ENCODE measurements around the gene RPLP2. TPM values are rescaled to one million over a fixed set of nuclear protein-coding genes. Genes with fewer than 3 reads are reported as not detected.

The RPLP2 gene
- total and polyA plus RNA-seq, 4 experiments from 2014 or later: 1,822 to 5,155 (median 4,314) TPM

DNA sequence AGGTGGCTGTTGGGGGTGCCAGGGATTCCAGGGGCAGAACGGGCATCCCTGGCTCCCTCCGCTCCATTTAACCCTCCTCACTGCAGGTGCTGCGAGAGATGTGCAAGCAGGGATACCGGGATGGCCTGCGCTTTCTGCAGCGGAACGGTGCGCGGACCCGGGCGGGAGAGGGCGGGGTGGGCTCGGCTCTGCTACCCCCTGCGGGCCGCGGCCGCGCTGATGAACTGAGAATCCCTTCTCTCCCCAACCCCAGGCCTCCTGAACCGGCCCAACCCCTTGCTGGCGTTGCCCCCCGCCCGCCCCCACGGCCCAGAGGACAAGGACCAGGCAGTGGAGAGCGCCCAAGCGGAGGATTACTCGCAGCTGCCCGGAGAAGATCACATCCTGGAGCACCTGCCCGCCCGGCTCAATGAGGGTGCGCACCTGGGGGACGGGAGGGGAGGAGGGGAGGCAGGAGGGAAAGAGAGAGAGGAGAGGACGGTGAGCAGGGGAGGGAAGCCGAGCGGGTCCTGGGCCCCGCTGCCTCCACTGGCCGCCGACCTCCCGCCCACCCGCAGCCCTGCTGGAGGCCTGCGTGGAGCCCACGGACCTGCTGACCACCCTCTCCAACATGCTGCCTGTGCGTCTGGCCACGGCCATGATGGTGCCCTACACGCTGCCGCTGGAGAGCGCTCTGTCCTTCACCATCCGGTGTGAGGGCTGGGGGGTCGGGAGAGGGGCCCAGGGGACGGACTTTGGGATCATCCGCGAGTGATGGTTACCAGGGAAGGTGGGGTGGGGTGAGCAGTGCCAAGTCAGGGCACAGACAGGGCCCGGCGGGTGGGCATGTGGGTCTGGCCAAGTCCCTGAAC, 13.9 kb downstream of the RPLP2 start:
- no peaks in the 10 kb centered on the region for H3K9me3 Mint-ChIP-seq
- CTCF ChIA-PET (ENCODE audit: partially characterized antibody): no interaction called here
- peaks cover 37% of the 10 kb centered on the region for H3K4me1 ChIP-seq (ENCODE audit: insufficient read depth, low read length)
- no peak overlapping the region for H3K27ac Mint-ChIP-seq
- no peak for DNase-seq
- no peak overlapping the region for H3K4me3 Mint-ChIP-seq
- H3K36me3 Mint-ChIP-seq: peaks cover 8 to 22% of the 10 kb centered on the region in 2 donors
- H3K36me3 ChIP-seq (ENCODE audit: insufficient read depth, low read length): peaks cover 5% of the 10 kb centered on the region
- H3K4me3 ChIP-seq (ENCODE audit: low read length in 2 of 2): no peak overlapping the region
- no peaks in the 10 kb centered on the region for H3K9me3 ChIP-seq (ENCODE audit: control insufficient read depth in 1 of 2, low read length in 2 of 2)
- POLR2A ChIA-PET (ENCODE audit: partially characterized antibody): interaction anchor here (1.1 to 6.4 kb wide), 4 partner anchors 8 to 17 kb away, joined by 3 to 109 read pairs (median 52); partner anchors contain the start of genes CD151 and RPLP2
- H3K27ac ChIP-seq (ENCODE audit: low read depth, low read length): no peak overlapping the region
- peaks cover 6 to 38% (median 18%) of the 10 kb centered on the region in 4 donors for H3K4me1 Mint-ChIP-seq
- H3K27me3 Mint-ChIP-seq: peaks cover 7 to 13% of the 10 kb centered on the region in 2 donors
- no peaks in the 10 kb centered on the region for H3K27me3 ChIP-seq (ENCODE audit: insufficient read depth, low read length)
- intact Hi-C loops (cut with micrococcal nuclease): no loop called here

DNA sequence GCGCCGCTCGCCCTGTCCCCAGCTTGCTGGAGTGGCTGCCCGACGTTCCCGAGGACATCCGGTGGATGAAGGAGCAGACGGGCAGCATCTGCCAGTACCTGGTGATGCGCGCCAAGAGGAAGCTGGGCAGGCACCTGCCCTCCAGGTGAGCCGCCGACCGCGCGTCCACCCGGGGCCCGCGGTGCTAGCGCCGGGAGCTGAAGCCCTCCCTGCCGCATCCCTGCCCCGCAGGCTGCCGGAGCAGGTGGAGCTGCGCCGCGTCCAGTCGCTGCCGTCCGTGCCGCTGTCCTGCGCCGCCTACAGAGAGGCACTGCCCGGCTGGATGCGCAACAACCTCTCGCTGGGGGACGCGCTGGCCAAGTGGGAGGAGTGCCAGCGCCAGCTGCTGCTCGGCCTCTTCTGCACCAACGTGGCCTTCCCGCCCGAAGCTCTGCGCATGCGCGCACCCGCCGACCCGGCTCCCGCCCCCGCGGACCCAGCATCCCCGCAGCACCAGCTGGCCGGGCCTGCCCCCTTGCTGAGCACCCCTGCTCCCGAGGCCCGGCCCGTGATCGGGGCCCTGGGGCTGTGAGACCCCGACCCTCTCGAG, 14.6 kb downstream of the RPLP2 start:
- H3K4me1 ChIP-seq (ENCODE audit: insufficient read depth, low read length): peaks cover 39% of the 10 kb centered on the region
- H3K4me1 Mint-ChIP-seq: peaks cover 6 to 42% (median 21%) of the 10 kb centered on the region in 4 donors
- ChIA-PET CTCF (ENCODE audit: partially characterized antibody) (no interaction called here), POLR2A (ENCODE audit: partially characterized antibody) (interaction anchor here (1.7 kb wide), 1 partner anchor 20 kb away, joined by 5 read pairs; no protein-coding TSS in a partner anchor)
- H3K27ac Mint-ChIP-seq: no peak overlapping the region
- H3K27me3 ChIP-seq (ENCODE audit: insufficient read depth, low read length): peaks cover 3% of the 10 kb centered on the region
- H3K36me3 ChIP-seq (ENCODE audit: insufficient read depth, low read length): peaks cover 5% of the 10 kb centered on the region
- H3K27me3 Mint-ChIP-seq: peaks cover 9 to 16% of the 10 kb centered on the region in 2 donors
- no peaks in the 10 kb centered on the region for H3K9me3 ChIP-seq (ENCODE audit: control insufficient read depth in 1 of 2, low read length in 2 of 2)
- intact Hi-C loops (cut with micrococcal nuclease): no loop called here
- no peak overlapping the region for H3K4me3 ChIP-seq (ENCODE audit: low read length in 2 of 2)
- no peaks in the 10 kb centered on the region for H3K9me3 Mint-ChIP-seq
- H3K27ac ChIP-seq (ENCODE audit: low read depth, low read length): no peak overlapping the region
- DNase-seq: no peak
- H3K36me3 Mint-ChIP-seq: peaks cover 8 to 22% of the 10 kb centered on the region in 2 donors
- no peak overlapping the region for H3K4me3 Mint-ChIP-seq

DNA sequence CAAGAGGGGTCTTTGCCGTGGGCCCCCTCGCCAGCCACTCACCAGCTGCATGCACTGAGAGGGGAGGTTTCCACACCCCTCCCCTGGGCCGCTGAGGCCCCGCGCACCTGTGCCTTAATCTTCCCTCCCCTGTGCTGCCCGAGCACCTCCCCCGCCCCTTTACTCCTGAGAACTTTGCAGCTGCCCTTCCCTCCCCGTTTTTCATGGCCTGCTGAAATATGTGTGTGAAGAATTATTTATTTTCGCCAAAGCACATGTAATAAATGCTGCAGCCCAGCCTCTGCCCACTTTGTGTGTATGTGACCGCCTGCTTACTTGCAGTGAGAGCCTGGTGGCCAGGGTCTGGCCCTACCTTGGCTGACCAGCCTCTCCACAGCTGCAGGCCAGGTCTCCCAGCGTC, 15.2 kb downstream of the RPLP2 start:
- ChIA-PET CTCF (ENCODE audit: partially characterized antibody) (interaction anchor here (0.6 kb wide), 1 partner anchor 463 kb away, joined by 3 read pairs; no protein-coding TSS in a partner anchor), POLR2A (ENCODE audit: partially characterized antibody) (interaction anchor here (1.7 kb wide), 1 partner anchor 21 kb away, joined by 5 read pairs; no protein-coding TSS in a partner anchor)
- Mint-ChIP-seq H3K9me3 (no peaks in the 10 kb centered on the region), H3K4me1 (peaks cover 6 to 45% (median 25%) of the 10 kb centered on the region in 4 donors), H3K36me3 (peaks cover 8 to 21% of the 10 kb centered on the region in 2 donors), H3K27me3 (peaks cover 9 to 19% of the 10 kb centered on the region in 2 donors), H3K4me3 (peak overlapping the region in 1 of 8 donors; percentile 9), H3K27ac (no peak overlapping the region)
- intact Hi-C loops (cut with micrococcal nuclease): no loop called here
- Histone ChIP-seq H3K27me3 (ENCODE audit: insufficient read depth, low read length) (peaks cover 3% of the 10 kb centered on the region), H3K9me3 (ENCODE audit: control insufficient read depth in 1 of 2, low read length in 2 of 2) (no peaks in the 10 kb centered on the region), H3K4me1 (ENCODE audit: insufficient read depth, low read length) (peaks cover 44% of the 10 kb centered on the region), H3K4me3 (ENCODE audit: low read length in 2 of 2) (no peak overlapping the region), H3K27ac (ENCODE audit: low read depth, low read length) (no peak overlapping the region), H3K36me3 (ENCODE audit: insufficient read depth, low read length) (peaks cover 5% of the 10 kb centered on the region)
- no peak for DNase-seq

DNA sequence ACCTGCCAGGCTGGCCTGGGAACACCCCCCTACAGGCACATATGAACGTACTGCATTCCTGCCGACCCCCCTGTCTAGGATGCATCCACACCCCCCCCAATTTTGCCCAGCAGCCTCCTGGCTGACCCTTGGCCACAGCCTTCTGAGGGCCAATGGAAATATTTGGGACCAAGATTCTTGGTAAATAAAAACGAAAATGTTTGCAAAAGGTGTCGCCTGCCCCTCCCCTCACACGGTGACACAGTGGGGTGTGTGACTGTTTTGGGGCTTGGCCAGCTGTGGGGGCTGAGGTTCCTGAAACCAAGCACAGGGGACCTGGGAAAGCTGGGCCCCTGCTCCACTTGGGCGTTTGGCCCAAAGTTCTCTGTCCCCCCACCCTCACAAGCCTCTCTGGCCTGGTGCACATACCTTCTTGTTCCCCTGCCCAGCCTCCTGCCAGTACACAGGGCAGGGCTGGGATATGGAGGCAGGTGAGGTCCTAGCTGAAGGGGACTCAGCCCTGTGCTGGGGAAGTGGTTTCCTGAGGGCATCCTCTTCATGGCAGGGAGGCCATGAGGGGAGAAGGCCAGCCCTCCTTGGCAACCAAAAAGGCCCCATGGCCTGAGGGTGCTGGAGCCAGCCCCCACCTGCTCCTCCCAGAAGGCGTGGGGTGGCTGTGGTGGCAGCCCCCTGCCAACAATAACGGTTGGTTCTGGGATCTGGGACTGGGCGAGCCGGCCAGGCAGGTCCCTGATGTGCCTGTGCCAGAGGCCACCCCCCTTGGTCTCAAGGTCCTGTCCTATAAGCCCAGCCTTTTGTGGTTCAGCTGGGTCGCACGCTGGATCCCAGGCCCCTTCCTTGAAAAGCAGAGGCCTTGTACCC, 15.8 kb downstream of the RPLP2 start:
- no peak overlapping the region for H3K27ac Mint-ChIP-seq
- Histone ChIP-seq H3K36me3 (ENCODE audit: insufficient read depth, low read length) (peaks cover 5% of the 10 kb centered on the region), H3K4me3 (ENCODE audit: low read length in 2 of 2) (no peak overlapping the region), H3K9me3 (ENCODE audit: control insufficient read depth in 1 of 2, low read length in 2 of 2) (no peaks in the 10 kb centered on the region), H3K4me1 (ENCODE audit: insufficient read depth, low read length) (peaks cover 46% of the 10 kb centered on the region), H3K27me3 (ENCODE audit: insufficient read depth, low read length) (peaks cover 3% of the 10 kb centered on the region), H3K27ac (ENCODE audit: low read depth, low read length) (no peak overlapping the region)
- intact Hi-C loops (cut with micrococcal nuclease): no loop called here
- no peak for DNase-seq
- peak overlapping the region in 1 of 8 donors; percentile 9 for H3K4me3 Mint-ChIP-seq
- no peaks in the 10 kb centered on the region for H3K9me3 Mint-ChIP-seq
- H3K4me1 Mint-ChIP-seq: peaks cover 6 to 41% (median 26%) of the 10 kb centered on the region in 4 donors
- peaks cover 8 to 19% of the 10 kb centered on the region in 2 donors for H3K36me3 Mint-ChIP-seq
- H3K27me3 Mint-ChIP-seq: peaks cover 9 to 19% of the 10 kb centered on the region in 2 donors
- ChIA-PET POLR2A (ENCODE audit: partially characterized antibody) (interaction anchor here (1.5 to 1.7 kb wide), 2 partner anchors 16 to 21 kb away, joined by 5 to 6 read pairs; partner anchors contain the start of gene RPLP2), CTCF (ENCODE audit: partially characterized antibody) (interaction anchor here (0.6 kb wide), 1 partner anchor 463 kb away, joined by 3 read pairs; no protein-coding TSS in a partner anchor)

DNA sequence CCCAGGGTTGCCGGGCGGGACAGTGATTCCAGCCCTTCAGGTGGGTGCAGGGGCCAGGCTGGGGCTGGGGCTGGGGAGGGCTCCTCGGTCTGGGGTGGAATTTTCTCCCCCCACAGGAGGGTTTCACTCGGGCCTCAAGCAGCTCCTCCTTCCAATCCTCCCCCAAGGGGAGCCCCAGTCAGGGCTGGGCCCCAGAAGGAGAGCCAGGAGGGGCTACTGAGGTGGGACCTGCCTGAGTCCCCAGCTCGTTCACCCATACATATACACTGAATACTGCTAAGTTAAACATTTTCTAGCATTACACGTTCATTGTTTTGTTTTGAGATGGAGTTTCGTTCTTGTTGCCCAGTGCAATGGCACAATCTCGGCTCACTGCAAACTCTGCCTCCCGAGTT, 16.5 kb downstream of the RPLP2 start:
- DNase-seq: no peak
- Mint-ChIP-seq H3K27ac (peak overlapping the region in 2 of 7 donors; percentile 31 to 41), H3K9me3 (no peaks in the 10 kb centered on the region), H3K4me1 (peaks cover 5 to 37% (median 23%) of the 10 kb centered on the region in 4 donors), H3K36me3 (peaks cover 8 to 19% of the 10 kb centered on the region in 2 donors), H3K27me3 (peaks cover 9 to 19% of the 10 kb centered on the region in 2 donors), H3K4me3 (peak overlapping the region; percentile 66 to 80 (median 72))
- no peaks in the 10 kb centered on the region for H3K9me3 ChIP-seq (ENCODE audit: control insufficient read depth in 1 of 2, low read length in 2 of 2)
- peaks cover 5% of the 10 kb centered on the region for H3K36me3 ChIP-seq (ENCODE audit: insufficient read depth, low read length)
- no peak overlapping the region for H3K27ac ChIP-seq (ENCODE audit: low read depth, low read length)
- peaks cover 3% of the 10 kb centered on the region for H3K27me3 ChIP-seq (ENCODE audit: insufficient read depth, low read length)
- H3K4me1 ChIP-seq (ENCODE audit: insufficient read depth, low read length): peaks cover 45% of the 10 kb centered on the region
- CTCF ChIA-PET (ENCODE audit: partially characterized antibody): no interaction called here
- intact Hi-C loops (cut with micrococcal nuclease): no loop called here
- POLR2A ChIA-PET (ENCODE audit: partially characterized antibody): interaction anchor here (1.5 to 1.7 kb wide), 2 partner anchors 17 to 22 kb away, joined by 5 to 6 read pairs; partner anchors contain the start of gene RPLP2
- no peak overlapping the region for H3K4me3 ChIP-seq (ENCODE audit: low read length in 2 of 2)

DNA sequence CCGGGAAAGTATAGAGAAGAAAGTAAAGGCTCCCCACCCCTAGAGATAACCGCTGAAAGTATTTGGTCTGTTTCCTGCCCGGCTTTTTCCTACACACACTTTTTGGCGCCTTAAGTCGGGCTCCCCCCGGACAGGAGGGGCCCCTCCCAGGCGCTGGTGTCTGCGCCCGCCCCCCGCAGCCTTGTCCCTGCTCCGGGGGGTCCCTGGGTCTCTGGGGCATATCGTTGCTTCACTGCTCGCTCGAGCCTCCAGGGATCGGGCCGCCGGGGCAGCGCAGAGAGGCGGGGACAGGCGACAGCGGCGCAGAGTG, 17.0 kb downstream of the RPLP2 start:
- Histone ChIP-seq H3K4me3 (ENCODE audit: low read length in 2 of 2) (peak overlapping the region in 1 of 2 donors; percentile 35), H3K27me3 (ENCODE audit: insufficient read depth, low read length) (peaks cover 3% of the 10 kb centered on the region), H3K9me3 (ENCODE audit: control insufficient read depth in 1 of 2, low read length in 2 of 2) (no peaks in the 10 kb centered on the region), H3K4me1 (ENCODE audit: insufficient read depth, low read length) (peaks cover 47% of the 10 kb centered on the region), H3K36me3 (ENCODE audit: insufficient read depth, low read length) (peaks cover 5% of the 10 kb centered on the region), H3K27ac (ENCODE audit: low read depth, low read length) (no peak overlapping the region)
- H3K4me3 Mint-ChIP-seq: peak overlapping the region; percentile 66 to 80 (median 72)
- peaks cover 5 to 42% (median 25%) of the 10 kb centered on the region in 4 donors for H3K4me1 Mint-ChIP-seq
- intact Hi-C loops (cut with micrococcal nuclease): no loop called here
- ChIA-PET CTCF (ENCODE audit: partially characterized antibody) (no interaction called here), POLR2A (ENCODE audit: partially characterized antibody) (interaction anchor here (0.6 to 1.5 kb wide), 3 partner anchors 9 to 18 kb away, joined by 3 to 6 read pairs (median 4); partner anchors contain the start of gene RPLP2)
- no peaks in the 10 kb centered on the region for H3K9me3 Mint-ChIP-seq
- DNase-seq: no peak
- H3K27me3 Mint-ChIP-seq: peaks cover 9 to 19% of the 10 kb centered on the region in 2 donors
- H3K27ac Mint-ChIP-seq: peak overlapping the region in 2 of 7 donors; percentile 41 to 48
- H3K36me3 Mint-ChIP-seq: peaks cover 8 to 18% of the 10 kb centered on the region in 2 donors
